ENCODE measurements around the gene YWHAE. TPM values are rescaled to one million over a fixed set of nuclear protein-coding genes. Genes with fewer than 3 reads are reported as not detected.

YWHAE gene
- total RNA-seq, 1 experiment from 2014 or later: 118 TPM

Other genes starting within 250 kb of the YWHAE start
- 7.3 and 24.0 TPM in 2 replicates for gene ABR, start 220.2 kb downstream of the YWHAE start, total RNA-seq (2014; rRNA removed; shearing (Covaris generic); ENCODE audit: low replicate concordance)
- gene BHLHA9, start 129.8 kb downstream of the YWHAE start, total RNA-seq (2014; rRNA removed; shearing (Covaris generic); ENCODE audit: low replicate concordance): not detected in 2 replicates
- gene TRARG1, start 120.6 kb downstream of the YWHAE start, total RNA-seq (2014; rRNA removed; shearing (Covaris generic); ENCODE audit: low replicate concordance): not detected in 2 replicates
- 35.1 and 36.0 TPM in 2 replicates for gene CRK, start 56.0 kb upstream of the YWHAE start, total RNA-seq (2014; rRNA removed; shearing (Covaris generic); ENCODE audit: low replicate concordance)
- gene MYO1C, start 92.5 kb upstream of the YWHAE start, total RNA-seq (2014; rRNA removed; shearing (Covaris generic); ENCODE audit: low replicate concordance): 65.5 and 75.2 TPM in 2 replicates
- gene INPP5K, start 116.4 kb upstream of the YWHAE start, total RNA-seq (2014; rRNA removed; shearing (Covaris generic); ENCODE audit: low replicate concordance): 30.8 and 75.0 TPM in 2 replicates
- 15.2 and 39.1 TPM in 2 replicates for gene PITPNA, start 162.6 kb upstream of the YWHAE start, total RNA-seq (2014; rRNA removed; shearing (Covaris generic); ENCODE audit: low replicate concordance)
- gene SLC43A2, start 228.6 kb upstream of the YWHAE start, total RNA-seq (2014; rRNA removed; shearing (Covaris generic); ENCODE audit: low replicate concordance): 3.9 and 8.3 TPM in 2 replicates
- not detected in 2 replicates for gene SCARF1, start 245.5 kb upstream of the YWHAE start, total RNA-seq (2014; rRNA removed; shearing (Covaris generic); ENCODE audit: low replicate concordance)
- 4.6 TPM in 1 of 2 replicates, not detected in the other for gene RILP, start 249.6 kb upstream of the YWHAE start, total RNA-seq (2014; rRNA removed; shearing (Covaris generic); ENCODE audit: low replicate concordance)

All from MG63 (cell line).